Ammon's horn (tissue), 1 donor: ENCODE results near the gene RPS6KA2.

Source experiments
- DNase-seq: peaks from one replicate; pipeline ENCODE4 v3.0.0-alpha.2; 2016; ENCODE audit warnings: low spot score

Gene RPS6KA2

GRCh38 chr6:166627033-166627874 lies at the start of gene RPS6KA2:
Gene RPS6KA2, minus strand, starts transcription at chr6:166627251. Its CDS starts 232 bp downstream, at chr6:166627019.
- peak; percentile 100 for DNase-seq

- DNase-seq, result no peak
These were observed 49.3 kb upstream of the RPS6KA2 start for GRCh38 chr6:166676270-166676860.

- no peak for DNase-seq
These were observed 48.7 kb upstream of the RPS6KA2 start for GRCh38 chr6:166675736-166676135.

GRCh38 chr6:166673309-166673708 lies 46.3 kb upstream of the RPS6KA2 start:
- DNase-seq, result no peak

GRCh38 chr6:166672624-166673206 lies 45.7 kb upstream of the RPS6KA2 start:
- no peak for DNase-seq

- DNase-seq, result no peak
These were observed 45.1 kb upstream of the RPS6KA2 start for GRCh38 chr6:166672146-166672545.

- no peak for DNase-seq
These were observed 44.5 kb upstream of the RPS6KA2 start for GRCh38 chr6:166671434-166672081.

- DNase-seq, result no peak
These were observed 43.8 kb upstream of the RPS6KA2 start for GRCh38 chr6:166670894-166671293.

GRCh38 chr6:166670013-166670412 lies 43.0 kb upstream of the RPS6KA2 start:
- DNase-seq, result no peak

GRCh38 chr6:166667796-166668610 lies 41.0 kb upstream of the RPS6KA2 start:
- DNase-seq, result no peak

GRCh38 chr6:166664135-166664534 lies 37.1 kb upstream of the RPS6KA2 start:
- DNase-seq, result no peak

GRCh38 chr6:166663568-166663967 lies 36.5 kb upstream of the RPS6KA2 start:
- no peak for DNase-seq

GRCh38 chr6:166662690-166663089 lies 35.6 kb upstream of the RPS6KA2 start:
- no peak for DNase-seq

GRCh38 chr6:166661327-166662085 lies 34.5 kb upstream of the RPS6KA2 start:
- DNase-seq, result no peak

GRCh38 chr6:166660157-166660688 lies 33.2 kb upstream of the RPS6KA2 start:
- no peak for DNase-seq

GRCh38 chr6:166659581-166659980 lies 32.5 kb upstream of the RPS6KA2 start:
- DNase-seq, result no peak

GRCh38 chr6:166658792-166659150 lies 31.7 kb upstream of the RPS6KA2 start:
- DNase-seq, result no peak

- DNase-seq, result no peak
These were observed 31.2 kb upstream of the RPS6KA2 start for GRCh38 chr6:166658115-166658791.

- DNase-seq, result no peak
These were observed 30.5 kb upstream of the RPS6KA2 start for GRCh38 chr6:166657531-166657930.
